Right ventricle myocardium inferior (tissue), 1 donor: ENCODE data around the gene OR10A4. TPM values are rescaled to one million over a fixed set of nuclear protein-coding genes. Genes with fewer than 3 reads are reported as not detected.
"Not testable (repeated sequence)": the region's sequence is repeated elsewhere in the genome, so short reads cannot be mapped to it uniquely, and the experiment has no call there.

Experiments
- ATAC-seq: fragments of 200-7000 bp; cut with Tn5 transposase; one replicate; pipeline ENCODE4 v1.9.1; 2020; ENCODE audit warnings: mild to moderate bottlenecking, moderate library complexity
- DNase-seq: peaks from one replicate; pipeline ENCODE4 v3.0.0; 2021; ENCODE audit errors: missing footprints
- intact Hi-C: fragments of 100-400 bp; cut with DNase I; formaldehyde crosslinking; loops from one replicate; pipeline ENCODE4 v1.11.0; 2022
- total RNA-seq: library from RNA; stranded (reverse); fragmentation: NEBNext Ultra II Directional; extraction: Animal tissue kit (Norgen Biotek cat#: 25700); gene quantifications from one replicate; pipeline ENCODE4 v1.2.1, GENCODE V29; 2021
- donor health status: DM: no; HTN: yes; CAD: no; lungs with severe emphysema.

OR10A4 gene
- total RNA-seq, 1 donor from 2014 or later = not detected

GRCh38 chr11:6892400-6892799 is 16.0 kb downstream of the OR10A4 start, which contains the start of gene OR2D2:
TSS of gene OR2D2 (minus strand) at chr11:6892500. CDS start at chr11:6892500, 0 bp downstream.
- ATAC-seq (no peak), DNase-seq (no peak)
- intact Hi-C loops = no loop called here

GRCh38 chr11:6894097-6894496 is 17.7 kb downstream of the OR10A4 start:
- DNase-seq = no peak
- ATAC-seq = no peak
- intact Hi-C loops = no loop called here

GRCh38 chr11:6895010-6895409 is 18.6 kb downstream of the OR10A4 start:
- intact Hi-C loops = no loop called here
- DNase-seq = no peak
- ATAC-seq = no peak

GRCh38 chr11:6898911-6899310 is 22.5 kb downstream of the OR10A4 start:
- no peak for DNase-seq
- intact Hi-C loops = no loop called here
- ATAC-seq = no peak

GRCh38 chr11:6900327-6900999 is 24.0 kb downstream of the OR10A4 start:
- ATAC-seq (no peak), DNase-seq (no peak)
- intact Hi-C loops = no loop called here

GRCh38 chr11:6904804-6905203 is 28.4 kb downstream of the OR10A4 start:
- DNase-seq, ATAC-seq, intact Hi-C loops: not testable (repeated sequence)

GRCh38 chr11:6911378-6911777 is 35.0 kb downstream of the OR10A4 start:
- ATAC-seq = no peak
- intact Hi-C loops = no loop called here
- no peak for DNase-seq

- intact Hi-C loops = no loop called here
- ATAC-seq (no peak), DNase-seq (no peak)
Observed at GRCh38 chr11:6911948-6912347, 35.5 kb downstream of the OR10A4 start.

- intact Hi-C loops = no loop called here
- ATAC-seq (no peak), DNase-seq (no peak)
Observed at GRCh38 chr11:6919698-6920097, 43.3 kb downstream of the OR10A4 start.

GRCh38 chr11:6920702-6921101 is 44.3 kb downstream of the OR10A4 start, which contains the start of gene OR2D3:
TSS of gene OR2D3 (plus strand) at chr11:6921002. CDS start at chr11:6921002, 0 bp downstream.
- DNase-seq (no peak), ATAC-seq (no peak)
- intact Hi-C loops = no loop called here

- DNase-seq (no peak), ATAC-seq (no peak)
- intact Hi-C loops = no loop called here
Observed at GRCh38 chr11:6925007-6925577, 48.7 kb downstream of the OR10A4 start.

- no peak for ATAC-seq
- DNase-seq = no peak
- intact Hi-C loops = no loop called here
Observed at GRCh38 chr11:6925636-6926207, 49.3 kb downstream of the OR10A4 start.

- DNase-seq (peak; percentile 88), ATAC-seq (peak; percentile 89)
- intact Hi-C loops = no loop called here
Observed at GRCh38 chr11:6926208-6927029, 50.0 kb downstream of the OR10A4 start, which contains the start of gene ZNF215. TSS of gene ZNF215 (plus strand) at chr11:6926426. CDS start at chr11:6932273, 5,847 bp downstream.

GRCh38 chr11:6927030-6927617 is 50.7 kb downstream of the OR10A4 start:
- ATAC-seq = no peak
- intact Hi-C loops = no loop called here
- DNase-seq = no peak

Other genes with a start within 250 kb of the OR10A4 start
- 10.7 TPM for gene DCHS1, start 220.8 kb upstream of the OR10A4 start, total RNA-seq
- gene MRPL17, start 193.3 kb upstream of the OR10A4 start, total RNA-seq = 44.8 TPM
- gene OR2AG2, start 104.6 kb upstream of the OR10A4 start, total RNA-seq = not detected
- gene OR2AG1, start 93.6 kb upstream of the OR10A4 start, total RNA-seq = not detected
- gene OR6A2, start 76.9 kb upstream of the OR10A4 start, total RNA-seq = not detected
- gene OR10A5, start 30.9 kb upstream of the OR10A4 start, total RNA-seq = not detected
- gene OR10A2, start 13.6 kb upstream of the OR10A4 start, total RNA-seq = not detected
- not detected for gene OR2D2, start 15.9 kb downstream of the OR10A4 start, total RNA-seq
- not detected for gene OR2D3, start 44.4 kb downstream of the OR10A4 start, total RNA-seq
- 0.60 TPM for gene ZNF215, start 49.8 kb downstream of the OR10A4 start, total RNA-seq
- gene ZNF214, start 143.7 kb downstream of the OR10A4 start, total RNA-seq = 1.9 TPM
- not detected for gene NLRP14, start 143.9 kb downstream of the OR10A4 start, total RNA-seq
- gene RBMXL2, start 212.4 kb downstream of the OR10A4 start, total RNA-seq = not detected